Inferior parietal cortex (tissue), 1 donor: ENCODE results near the gene TBC1D19.

Experiments used
- DNase-seq: peaks from one replicate; pipeline ENCODE4 v3.0.0-alpha.2; 2016; ENCODE audit errors: extremely low spot score

TBC1D19 gene

GRCh38 chr4:26782168-26782829, 198.4 kb downstream of the TBC1D19 start:
- DNase-seq, result no peak

GRCh38 chr4:26782830-26783202, 198.9 kb downstream of the TBC1D19 start:
- DNase-seq, result no peak

- DNase-seq, result no peak
Measured at GRCh38 chr4:26784207-26784865, 200.5 kb downstream of the TBC1D19 start.

- DNase-seq, result no peak
Measured at GRCh38 chr4:26785312-26785711, 201.4 kb downstream of the TBC1D19 start.

- no peak for DNase-seq
Measured at GRCh38 chr4:26785810-26786209, 201.9 kb downstream of the TBC1D19 start.

- no peak for DNase-seq
Measured at GRCh38 chr4:26786916-26787315, 203.0 kb downstream of the TBC1D19 start.

- no peak for DNase-seq
Measured at GRCh38 chr4:26787461-26788340, 203.8 kb downstream of the TBC1D19 start.

GRCh38 chr4:26788341-26788733, 204.5 kb downstream of the TBC1D19 start:
- DNase-seq, result no peak

- no peak for DNase-seq
Measured at GRCh38 chr4:26789208-26789607, 205.3 kb downstream of the TBC1D19 start.

- DNase-seq, result no peak
Measured at GRCh38 chr4:26791346-26791745, 207.5 kb downstream of the TBC1D19 start.

GRCh38 chr4:26792639-26793038, 208.8 kb downstream of the TBC1D19 start:
- DNase-seq, result no peak

GRCh38 chr4:26793735-26794134, 209.9 kb downstream of the TBC1D19 start:
- no peak for DNase-seq

GRCh38 chr4:26796081-26796480, 212.2 kb downstream of the TBC1D19 start:
- no peak for DNase-seq

- no peak for DNase-seq
Measured at GRCh38 chr4:26802790-26803189, 218.9 kb downstream of the TBC1D19 start.

- DNase-seq, result no peak
Measured at GRCh38 chr4:26803211-26803861, 219.5 kb downstream of the TBC1D19 start.

- DNase-seq, result no peak
Measured at GRCh38 chr4:26804451-26804850, 220.6 kb downstream of the TBC1D19 start.

- no peak for DNase-seq
Measured at GRCh38 chr4:26804925-26805324, 221.0 kb downstream of the TBC1D19 start.
